PC-9 (cell line): ENCODE results near the gene NINJ2.

Experiments
- EZH2 ChIP-seq: fragments of 200-600 bp; sonication (generic); IDR thresholded peaks from 2 replicates; pipeline ENCODE4 v1.8.0; 2017; ENCODE audit warnings: antibody characterized with exemption, low read depth
- TF ChIP-seq, protein P1 (sequence below): fragments of 200-600 bp; sonication (generic); conservative IDR thresholded peaks from 2 replicates; pipeline ENCODE4 v1.6.1; 2017; ENCODE audit warnings: mixed run types, antibody characterized with exemption, mild to moderate bottlenecking, moderate library complexity

GRCh38 chr12:650983-651382 lies 12.3 kb downstream of the NINJ2 start:
- TF ChIP-seq, protein P1, sequence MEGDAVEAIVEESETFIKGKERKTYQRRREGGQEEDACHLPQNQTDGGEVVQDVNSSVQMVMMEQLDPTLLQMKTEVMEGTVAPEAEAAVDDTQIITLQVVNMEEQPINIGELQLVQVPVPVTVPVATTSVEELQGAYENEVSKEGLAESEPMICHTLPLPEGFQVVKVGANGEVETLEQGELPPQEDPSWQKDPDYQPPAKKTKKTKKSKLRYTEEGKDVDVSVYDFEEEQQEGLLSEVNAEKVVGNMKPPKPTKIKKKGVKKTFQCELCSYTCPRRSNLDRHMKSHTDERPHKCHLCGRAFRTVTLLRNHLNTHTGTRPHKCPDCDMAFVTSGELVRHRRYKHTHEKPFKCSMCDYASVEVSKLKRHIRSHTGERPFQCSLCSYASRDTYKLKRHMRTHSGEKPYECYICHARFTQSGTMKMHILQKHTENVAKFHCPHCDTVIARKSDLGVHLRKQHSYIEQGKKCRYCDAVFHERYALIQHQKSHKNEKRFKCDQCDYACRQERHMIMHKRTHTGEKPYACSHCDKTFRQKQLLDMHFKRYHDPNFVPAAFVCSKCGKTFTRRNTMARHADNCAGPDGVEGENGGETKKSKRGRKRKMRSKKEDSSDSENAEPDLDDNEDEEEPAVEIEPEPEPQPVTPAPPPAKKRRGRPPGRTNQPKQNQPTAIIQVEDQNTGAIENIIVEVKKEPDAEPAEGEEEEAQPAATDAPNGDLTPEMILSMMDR: no peak
- TF ChIP-seq EZH2: no peak
